ENCODE data around the gene PRLR. TPM values are rescaled to one million over a fixed set of nuclear protein-coding genes. Genes with fewer than 3 reads are reported as not detected.

The PRLR gene
- total RNA-seq, 1 experiment from 2014 or later = 2.5 TPM

GRCh38 chr5:35209862-35210261, 20.4 kb downstream of the PRLR start:
- no peak overlapping the region for H3K27ac Mint-ChIP-seq

More at GRCh38 chr5:35209862-35210261, 20.4 kb downstream of the PRLR start:
- no peak overlapping the region for H3K4me2 ChIP-seq (ENCODE audit: insufficient read depth, insufficient read length, low read length)
- no peaks in the 10 kb centered on the region for H3K79me2 ChIP-seq (ENCODE audit: insufficient read depth, low read length)
- H4K91ac ChIP-seq (ENCODE audit: insufficient read length, low read depth, low read length) = no peak overlapping the region
- Mint-ChIP-seq H3K4me3 (no peak overlapping the region), H3K4me1 (no peaks in the 10 kb centered on the region), H3K36me3 (ENCODE audit: insufficient read depth in 1 of 3, low read depth in 3 of 3) (no peaks in the 10 kb centered on the region), H3K9me3 (no peaks in the 10 kb centered on the region), H3K27me3 (ENCODE audit: low read depth) (peaks cover 2% of the 10 kb centered on the region; the same call in 1 of the 2 replicates)
- no peaks in the 10 kb centered on the region for H4K20me1 ChIP-seq (ENCODE audit: control insufficient read depth, insufficient read depth, insufficient read length)
- no peaks in the 10 kb centered on the region for H3K27me3 ChIP-seq (ENCODE audit: insufficient read depth, low read length)
- H3K4me1 ChIP-seq (ENCODE audit: insufficient read depth, low read length) = no peaks in the 10 kb centered on the region
- no peaks in the 10 kb centered on the region for H3K9me3 ChIP-seq (ENCODE audit: control insufficient read depth, low read depth, low read length)
- H2BK12ac ChIP-seq (ENCODE audit: insufficient read length, low read depth, low read length) = no peak overlapping the region
- no peak overlapping the region for H2BK120ac ChIP-seq (ENCODE audit: low read depth, low read length, poor library complexity, severe bottlenecking)
- no peak overlapping the region for H3K23ac ChIP-seq (ENCODE audit: insufficient read length, low read depth, low read length)
- no peak overlapping the region for H4K5ac ChIP-seq (ENCODE audit: insufficient read length, low read depth, low read length)
- no peak overlapping the region for H2AK5ac ChIP-seq (ENCODE audit: insufficient read length, low read length)
- H3K79me1 ChIP-seq (ENCODE audit: insufficient read depth, low read depth, low read length, poor library complexity, severe bottlenecking) = no peaks in the 10 kb centered on the region
- H2BK20ac ChIP-seq (ENCODE audit: low read depth, low read length, poor library complexity, severe bottlenecking) = no peak overlapping the region
- no peak overlapping the region for H3K14ac ChIP-seq (ENCODE audit: insufficient read depth, low read length)
- no peaks in the 10 kb centered on the region for H3K23me2 ChIP-seq (ENCODE audit: insufficient read length, low read depth, low read length, poor library complexity, severe bottlenecking)
- no peak overlapping the region for H3T11ph ChIP-seq (ENCODE audit: low read length)
- H2BK5ac ChIP-seq (ENCODE audit: insufficient read length, low read length) = no peak overlapping the region
- TF ChIP-seq, protein P1, sequence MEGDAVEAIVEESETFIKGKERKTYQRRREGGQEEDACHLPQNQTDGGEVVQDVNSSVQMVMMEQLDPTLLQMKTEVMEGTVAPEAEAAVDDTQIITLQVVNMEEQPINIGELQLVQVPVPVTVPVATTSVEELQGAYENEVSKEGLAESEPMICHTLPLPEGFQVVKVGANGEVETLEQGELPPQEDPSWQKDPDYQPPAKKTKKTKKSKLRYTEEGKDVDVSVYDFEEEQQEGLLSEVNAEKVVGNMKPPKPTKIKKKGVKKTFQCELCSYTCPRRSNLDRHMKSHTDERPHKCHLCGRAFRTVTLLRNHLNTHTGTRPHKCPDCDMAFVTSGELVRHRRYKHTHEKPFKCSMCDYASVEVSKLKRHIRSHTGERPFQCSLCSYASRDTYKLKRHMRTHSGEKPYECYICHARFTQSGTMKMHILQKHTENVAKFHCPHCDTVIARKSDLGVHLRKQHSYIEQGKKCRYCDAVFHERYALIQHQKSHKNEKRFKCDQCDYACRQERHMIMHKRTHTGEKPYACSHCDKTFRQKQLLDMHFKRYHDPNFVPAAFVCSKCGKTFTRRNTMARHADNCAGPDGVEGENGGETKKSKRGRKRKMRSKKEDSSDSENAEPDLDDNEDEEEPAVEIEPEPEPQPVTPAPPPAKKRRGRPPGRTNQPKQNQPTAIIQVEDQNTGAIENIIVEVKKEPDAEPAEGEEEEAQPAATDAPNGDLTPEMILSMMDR (conservative IDR thresholded peaks at IDR 0.05) = no peak
- no CpG with 5 or more reads among the region's 3 CpGs for WGBS (ENCODE audit: extremely low coverage, insufficient read length, low lambda C conversion rate)
- no peak overlapping the region for H2BK15ac ChIP-seq (ENCODE audit: low read depth, low read length)
- H3K9ac ChIP-seq (ENCODE audit: extremely low read depth, insufficient read length, low read length) = no peak overlapping the region
- no peak overlapping the region for H3K18ac ChIP-seq (ENCODE audit: insufficient read length, low read depth, low read length)
- no peak overlapping the region for H2AFZ ChIP-seq (ENCODE audit: low read length)
- no peak overlapping the region for H3K4ac ChIP-seq (ENCODE audit: low read depth, low read length)
- no peak overlapping the region for H4K8ac ChIP-seq (replicated peaks; ENCODE audit: insufficient read length, low read depth, low read length)
- DNase-seq = no peak
- H3K56ac ChIP-seq (ENCODE audit: insufficient read length, low read depth, low read length) = no peak overlapping the region
- H3K27ac ChIP-seq (ENCODE audit: insufficient read length, low read depth, low read length) = no peak overlapping the region
